Mesenchymal stem cell (in vitro differentiated cells and primary cell): Measurements from ENCODE around the gene TRAF7.

Source experiments
- DNase-seq: peaks from one replicate; pipeline ENCODE4 v3.0.0-alpha.2; 2013
- H2AFZ ChIP-seq: one replicate; pipeline ENCODE4 v1.6.1; 2013; ENCODE audit warnings: low read depth, mild to moderate bottlenecking, control low read depth, inconsistent platforms, low read length, moderate library complexity
- H2AK5ac ChIP-seq: 2 replicates; pipeline ENCODE4 v1.6.1; 2013; ENCODE audit warnings: low read length, moderate library complexity, mild to moderate bottlenecking, inconsistent platforms; ENCODE audit not compliant: severe bottlenecking
- H2BK120ac ChIP-seq: one replicate; pipeline ENCODE4 v1.6.1; 2013; ENCODE audit warnings: low read depth, mild to moderate bottlenecking, inconsistent platforms, low read length, moderate library complexity
- H2BK12ac ChIP-seq, 2 experiments: one replicate each; pipeline ENCODE4 v1.6.1; 2013; ENCODE audit warnings: inconsistent platforms in 2 of 2, low read length in 2 of 2, mild to moderate bottlenecking in 2 of 2, moderate library complexity in 2 of 2, control low read depth in 1 of 2
- H2BK15ac ChIP-seq: one replicate; pipeline ENCODE4 v1.6.1; 2013; ENCODE audit warnings: mild to moderate bottlenecking, low read depth, inconsistent platforms; ENCODE audit not compliant: poor library complexity, severe bottlenecking
- H2BK5ac ChIP-seq: 2 replicates; pipeline ENCODE4 v1.6.1; 2013; ENCODE audit warnings: low read depth, mild to moderate bottlenecking, low read length, control low read depth, inconsistent platforms; ENCODE audit not compliant: poor library complexity, severe bottlenecking
- H3K14ac ChIP-seq, 2 experiments: one replicate each; pipeline ENCODE4 v1.6.1; 2013; ENCODE audit warnings: inconsistent platforms in 2 of 2, low read length in 2 of 2, control low read depth in 1 of 2, mild to moderate bottlenecking in 1 of 2, moderate library complexity in 1 of 2
- H3K18ac ChIP-seq, 2 experiments: one replicate each; pipeline ENCODE4 v1.6.1; 2013; ENCODE audit warnings: inconsistent platforms in 2 of 2, low read length in 2 of 2, control low read depth in 1 of 2, low read depth in 1 of 2, mild to moderate bottlenecking in 1 of 2
- H3K23ac ChIP-seq, 2 experiments: one replicate each; pipeline ENCODE4 v1.6.1; 2013; ENCODE audit warnings: inconsistent platforms in 2 of 2, low read length in 2 of 2, mild to moderate bottlenecking in 2 of 2, moderate library complexity in 2 of 2, control low read depth in 1 of 2
- H3K27ac ChIP-seq: 2 replicates; pipeline ENCODE4 v1.5.1; 2013; ENCODE audit warnings: mild to moderate bottlenecking, moderate library complexity, low read length, control low read depth, inconsistent platforms; ENCODE audit not compliant: poor library complexity, severe bottlenecking
- H3K27me3 ChIP-seq, 2 experiments: 2 replicates each; pipeline versions ENCODE4 v1.6.1 to v1.7.0; 2013; ENCODE audit warnings: low read length in 2 of 2, mild to moderate bottlenecking in 2 of 2, moderate library complexity in 2 of 2, control low read depth in 1 of 2, inconsistent platforms in 1 of 2; ENCODE audit not compliant: control insufficient read depth in 1 of 2, insufficient read depth in 1 of 2
- H3K36me3 ChIP-seq, 2 experiments: 2 replicates each; pipeline versions ENCODE4 v1.6.1 to v1.7.0; 2013; ENCODE audit warnings: low read length in 2 of 2, control low read depth in 1 of 2, inconsistent platforms in 1 of 2, low read depth in 1 of 2, mild to moderate bottlenecking in 1 of 2; ENCODE audit not compliant: insufficient read depth in 2 of 2, control insufficient read depth in 1 of 2
- H3K4ac ChIP-seq, 2 experiments: one replicate each; pipeline ENCODE4 v1.6.1; 2013; ENCODE audit warnings: inconsistent platforms in 2 of 2, low read length in 2 of 2, mild to moderate bottlenecking in 2 of 2, moderate library complexity in 2 of 2, control low read depth in 1 of 2, low read depth in 1 of 2
- H3K4me1 ChIP-seq: 2 replicates; pipeline ENCODE4 v1.6.1; 2013; ENCODE audit warnings: low read depth, low read length, control low read depth; ENCODE audit not compliant: control insufficient read depth, insufficient read depth
- H3K4me2 ChIP-seq: 2 replicates; pipeline ENCODE4 v1.6.1; 2013; ENCODE audit warnings: low read length, mild to moderate bottlenecking, inconsistent platforms; ENCODE audit not compliant: poor library complexity, severe bottlenecking
- H3K4me3 ChIP-seq, 2 experiments: 2 replicates each; pipeline versions ENCODE4 v1.5.1 to v1.7.0; 2013; ENCODE audit warnings: low read length in 2 of 2, mild to moderate bottlenecking in 2 of 2, control low read depth in 1 of 2, low read depth in 1 of 2; ENCODE audit not compliant: insufficient read depth in 1 of 2
- H3K79me1 ChIP-seq: replicated peaks from 2 replicates; pipeline ENCODE4 v1.6.1; 2013; ENCODE audit warnings: mild to moderate bottlenecking, control low read depth, low read length, inconsistent platforms; ENCODE audit not compliant: poor library complexity, severe bottlenecking
- H3K9ac ChIP-seq: 2 replicates; pipeline ENCODE4 v1.7.0; 2013; ENCODE audit warnings: mild to moderate bottlenecking, low read length, moderate library complexity
- H3K9me3 ChIP-seq: 2 replicates; pipeline ENCODE4 v1.7.0; 2013; ENCODE audit warnings: mild to moderate bottlenecking, low read length; ENCODE audit not compliant: control insufficient read depth
- H4K8ac ChIP-seq: one replicate; pipeline ENCODE4 v1.6.1; 2013; ENCODE audit warnings: inconsistent platforms, mild to moderate bottlenecking, low read length, moderate library complexity
- H4K91ac ChIP-seq: one replicate; pipeline ENCODE4 v1.6.1; 2013; ENCODE audit warnings: mild to moderate bottlenecking, low read length, inconsistent platforms
- WGBS: methylation state at CpG from one replicate; pipeline ENCODE4 v1.1.7; 2013; ENCODE audit warnings: mixed read lengths; 5-methylcytosine and 5-hydroxymethylcytosine counted together

TRAF7 gene

GRCh38 chr16:2207872-2208271 lies 52.3 kb downstream of the TRAF7 start:
- no peak overlapping the region for H3K23ac ChIP-seq
- no peak overlapping the region for H3K18ac ChIP-seq

GRCh38 chr16:2208308-2208707 lies 52.7 kb downstream of the TRAF7 start:
- WGBS: 96% methylated on average over 19 of the region's 23 CpGs
- H3K18ac ChIP-seq: no peak overlapping the region
- no peak overlapping the region for H2BK15ac ChIP-seq
- no peak overlapping the region for H4K8ac ChIP-seq
- no peaks in the 10 kb centered on the region for H3K27me3 ChIP-seq
- H3K79me1 ChIP-seq: peaks cover 38% of the 10 kb centered on the region
- no peak overlapping the region for H2AFZ ChIP-seq
- no peak overlapping the region for H2BK120ac ChIP-seq
- no peak overlapping the region for H3K4ac ChIP-seq
- no peak overlapping the region for H2BK5ac ChIP-seq
- H3K14ac ChIP-seq: no peak overlapping the region
- no peak overlapping the region for H2BK12ac ChIP-seq
- H2AK5ac ChIP-seq: no peak overlapping the region
- H3K36me3 ChIP-seq: peaks cover 31 to 67% of the 10 kb centered on the region in 2 experiments
- DNase-seq: no peak
- no peak overlapping the region for H3K27ac ChIP-seq
- peaks cover 45% of the 10 kb centered on the region for H3K4me1 ChIP-seq
- H3K9me3 ChIP-seq: no peaks in the 10 kb centered on the region
- H3K9ac ChIP-seq: no peak overlapping the region
- H3K23ac ChIP-seq: no peak overlapping the region
- H3K4me3 ChIP-seq: no peak overlapping the region
- H4K91ac ChIP-seq: no peak overlapping the region
- no peak overlapping the region for H3K4me2 ChIP-seq

More at GRCh38 chr16:2207872-2208271, 52.3 kb downstream of the TRAF7 start:
- Histone ChIP-seq H3K4me3 (no peak overlapping the region), H4K91ac (no peak overlapping the region), H3K9me3 (no peaks in the 10 kb centered on the region), H2BK12ac (no peak overlapping the region), H3K4me2 (no peak overlapping the region), H3K9ac (no peak overlapping the region), H3K27me3 (no peaks in the 10 kb centered on the region), H2AFZ (no peak overlapping the region), H3K14ac (no peak overlapping the region), H3K4ac (no peak overlapping the region), H2BK120ac (no peak overlapping the region), H2BK5ac (no peak overlapping the region), H2BK15ac (peak overlapping the region; percentile 49), H2AK5ac (no peak overlapping the region), H3K27ac (no peak overlapping the region), H3K79me1 (peaks cover 38% of the 10 kb centered on the region), H4K8ac (no peak overlapping the region), H3K4me1 (peaks cover 41% of the 10 kb centered on the region), H3K36me3 (peaks cover 31 to 66% of the 10 kb centered on the region in 2 experiments)
- WGBS: 96% methylated on average over 9 of the region's 9 CpGs
- DNase-seq: no peak

- H4K91ac ChIP-seq: no peak overlapping the region
- WGBS: 95% methylated on average over 9 of the region's 9 CpGs
- no peak overlapping the region for H2AFZ ChIP-seq
- H3K4me3 ChIP-seq: no peak overlapping the region
- no peak overlapping the region for H3K18ac ChIP-seq
- peaks cover 31 to 67% of the 10 kb centered on the region in 2 experiments for H3K36me3 ChIP-seq
- no peak overlapping the region for H3K4ac ChIP-seq
- H2BK120ac ChIP-seq: no peak overlapping the region
- no peak for DNase-seq
- H2BK5ac ChIP-seq: no peak overlapping the region
- H3K9me3 ChIP-seq: no peaks in the 10 kb centered on the region
- peaks cover 48% of the 10 kb centered on the region for H3K4me1 ChIP-seq
- no peak overlapping the region for H2AK5ac ChIP-seq
- no peak overlapping the region for H3K23ac ChIP-seq
- H4K8ac ChIP-seq: no peak overlapping the region
- no peak overlapping the region for H3K4me2 ChIP-seq
- no peak overlapping the region for H3K14ac ChIP-seq
- H3K27ac ChIP-seq: no peak overlapping the region
- no peaks in the 10 kb centered on the region for H3K27me3 ChIP-seq
- no peak overlapping the region for H2BK15ac ChIP-seq
- H3K79me1 ChIP-seq: peaks cover 38% of the 10 kb centered on the region
- H2BK12ac ChIP-seq: no peak overlapping the region
- H3K9ac ChIP-seq: no peak overlapping the region
These were observed 53.2 kb downstream of the TRAF7 start for GRCh38 chr16:2208772-2209171.

- no peak overlapping the region for H2BK12ac ChIP-seq
- no peak overlapping the region for H3K23ac ChIP-seq
- H4K91ac ChIP-seq: no peak overlapping the region
- H3K4me1 ChIP-seq: peaks cover 51% of the 10 kb centered on the region
- no peak overlapping the region for H4K8ac ChIP-seq
- H3K4me2 ChIP-seq: no peak overlapping the region
- no peak overlapping the region for H3K4me3 ChIP-seq
- H3K27me3 ChIP-seq: no peaks in the 10 kb centered on the region
- no peaks in the 10 kb centered on the region for H3K9me3 ChIP-seq
- WGBS: 87% methylated on average over 29 of the region's 29 CpGs
- no peak overlapping the region for H3K14ac ChIP-seq
- H3K27ac ChIP-seq: no peak overlapping the region
- no peak overlapping the region for H2BK120ac ChIP-seq
- peaks cover 38% of the 10 kb centered on the region for H3K79me1 ChIP-seq
- H3K36me3 ChIP-seq: peaks cover 31 to 67% of the 10 kb centered on the region in 2 experiments
- DNase-seq: no peak
- H3K18ac ChIP-seq: no peak overlapping the region
- H3K9ac ChIP-seq: no peak overlapping the region
- no peak overlapping the region for H2BK5ac ChIP-seq
- no peak overlapping the region for H2AFZ ChIP-seq
- no peak overlapping the region for H2AK5ac ChIP-seq
- no peak overlapping the region for H3K4ac ChIP-seq
- peak overlapping the region; percentile 45 for H2BK15ac ChIP-seq
These were observed 53.9 kb downstream of the TRAF7 start for GRCh38 chr16:2209258-2210008.
